Dermis microvascular lymphatic vessel endothelial cell (primary cell): ENCODE data around the gene EFCAB5. TPM values are rescaled to one million over a fixed set of nuclear protein-coding genes. Genes with fewer than 3 reads are reported as not detected.
A peak's percentile ranks its signal among the peaks of the same experiment; 100 is the strongest.
"Not testable (repeated sequence)": the region's sequence is repeated elsewhere in the genome, so short reads cannot be mapped to it uniquely, and the experiment has no call there.

ENCODE experiments used
- DNase-seq, 2 donors: peaks; one replicate each; pipeline versions ENCODE4 v3.0.0 to v3.0.0-alpha.2; 2010; ENCODE audit warnings: low read depth in 2 of 2
- total RNA-seq: library from RNA; depleted of rRNA; stranded (reverse); fragments of >200 nt; gene quantifications from 2 replicates; pipeline ENCODE4 v1.2.1, GENCODE V29; 2014

Gene EFCAB5
- 0.13 and 0.25 TPM in 2 replicates for total RNA-seq

GRCh38 chr17:29941334-29941733 lies at the start of gene EFCAB5:
EFCAB5 (plus strand) TSS chr17:29941634; CDS start chr17:29941797, 163 bp downstream.
- DNase-seq: no peak

- no peak for DNase-seq
Measured at GRCh38 chr17:29892201-29892600, 49.2 kb upstream of the EFCAB5 start.

- DNase-seq: not testable (repeated sequence)
Measured at GRCh38 chr17:29897136-29897535, 44.3 kb upstream of the EFCAB5 start.

GRCh38 chr17:29903471-29903870 lies 38.0 kb upstream of the EFCAB5 start:
- no peak for DNase-seq

GRCh38 chr17:29905086-29905878 lies 36.2 kb upstream of the EFCAB5 start:
- no peak for DNase-seq

- DNase-seq: no peak
Measured at GRCh38 chr17:29905879-29906167, 35.6 kb upstream of the EFCAB5 start.

- no peak for DNase-seq
Measured at GRCh38 chr17:29906969-29907368, 34.5 kb upstream of the EFCAB5 start.

GRCh38 chr17:29909236-29910003 lies 32.0 kb upstream of the EFCAB5 start:
- DNase-seq: no peak

GRCh38 chr17:29911641-29912177 lies 29.7 kb upstream of the EFCAB5 start:
- no peak for DNase-seq

- DNase-seq: peak in 1 of 2 donors; percentile 32
Measured at GRCh38 chr17:29914819-29915537, 26.5 kb upstream of the EFCAB5 start.

GRCh38 chr17:29918016-29918415 lies 23.4 kb upstream of the EFCAB5 start:
- DNase-seq: no peak

- DNase-seq: peak in 1 of 2 donors; percentile 54
Measured at GRCh38 chr17:29918922-29919856, 22.2 kb upstream of the EFCAB5 start.

- no peak for DNase-seq
Measured at GRCh38 chr17:29924786-29925185, 16.6 kb upstream of the EFCAB5 start.

GRCh38 chr17:29927546-29927945 lies 13.9 kb upstream of the EFCAB5 start:
- DNase-seq: peak; percentile 39 to 83

- peak; percentile 60 to 94 for DNase-seq
Measured at GRCh38 chr17:29929006-29929532, 12.4 kb upstream of the EFCAB5 start.

- DNase-seq: peak; percentile 43 to 90
Measured at GRCh38 chr17:29929533-29930408, 11.7 kb upstream of the EFCAB5 start, which contains the start of gene SSH2. SSH2 (minus strand) TSS chr17:29930228; CDS start chr17:29930000, 228 bp downstream.

- DNase-seq: peak in 1 of 2 donors; percentile 9
Measured at GRCh38 chr17:29930409-29931010, 10.9 kb upstream of the EFCAB5 start.

GRCh38 chr17:29931231-29931932 lies 10.1 kb upstream of the EFCAB5 start:
- peak; percentile 76 to 91 for DNase-seq
